Endothelial cell of umbilical vein (primary cell): ENCODE measurements around the gene CALCR. TPM values are rescaled to one million over a fixed set of nuclear protein-coding genes. Genes with fewer than 3 reads are reported as not detected.

Experiments
- BruUV-seq: library from RNA; stranded (reverse); fragments of 400-500 nt; replicated peaks from 2 replicates; lab custom pipeline; 2021; lab: Mats Ljungman, UMichigan
- CTCF ChIA-PET: fragments of 300-600, 350-600 bp; sonication (Branson Sonifier 250); formaldehyde crosslinking; loops from one replicate; lab custom pipeline; 2021; ENCODE audit warnings: antibody characterized with exemption, inconsistent platforms; lab: Charles Lee
- POLR2A ChIA-PET: fragments of 300-600, 350-600 bp; sonication (Branson Sonifier 250); formaldehyde crosslinking; loops from one replicate; lab custom pipeline; 2021; ENCODE audit warnings: antibody characterized with exemption, inconsistent platforms; lab: Charles Lee
- DNase-seq: peaks from one replicate; pipeline ENCODE4 v3.0.0-alpha.2; 2011; ENCODE audit warnings: low read depth, low spot score
- FAIRE-seq: peaks from 2 replicates; lab custom pipeline; 2011; peaks lifted over from hg19 to GRCh38; lab: Jason Lieb, UNC
- H2AFZ ChIP-seq: 2 replicates; pipeline ENCODE4 v1.6.0; 2012; ENCODE audit warnings: low read depth, low read length, control low read depth, inconsistent platforms
- H3K27ac ChIP-seq: 2 replicates; pipeline ENCODE4 v1.5.1; 2011; ENCODE audit warnings: low read depth, mild to moderate bottlenecking, control low read depth, low read length, moderate library complexity; ENCODE audit not compliant: insufficient read depth
- H3K27me3 ChIP-seq, 2 experiments: 2 replicates each; pipeline versions ENCODE4 v1.6.0 to v1.6.1; 2011; ENCODE audit warnings: low read length in 2 of 2, mixed read lengths in 1 of 2; ENCODE audit not compliant: control insufficient read depth in 2 of 2, insufficient read depth in 2 of 2
- H3K36me3 ChIP-seq, 2 experiments: 2 replicates in 1 of 2; 3 replicates in 1 of 2; pipeline ENCODE4 v1.5.1; 2011; ENCODE audit warnings: low read length in 2 of 2, mild to moderate bottlenecking in 1 of 2, moderate library complexity in 1 of 2; ENCODE audit not compliant: control insufficient read depth in 2 of 2, insufficient read depth in 2 of 2; ENCODE audit errors: extremely low read depth in 1 of 2
- H3K4me1 ChIP-seq: 3 replicates; pipeline ENCODE4 v1.5.1; 2011; ENCODE audit warnings: mild to moderate bottlenecking, low read length; ENCODE audit not compliant: control insufficient read depth, insufficient read depth; ENCODE audit errors: extremely low read depth
- H3K4me2 ChIP-seq: 2 replicates; pipeline ENCODE4 v1.6.1; 2011; ENCODE audit warnings: low read length, control low read depth, mixed read lengths; ENCODE audit not compliant: insufficient read depth
- H3K4me3 ChIP-seq, 3 experiments: fragments of 200-600 bp in 1 of 3; sonication (generic), shearing (Covaris generic) in 1 of 3; replicated peaks in 1 of 3; 2 replicates each; pipeline ENCODE4 v1.5.1; 2011 to 2016; ENCODE audit warnings: control low read depth in 3 of 3, low read length in 3 of 3, mild to moderate bottlenecking in 2 of 3, inconsistent platforms in 1 of 3, low read depth in 1 of 3, moderate library complexity in 1 of 3; ENCODE audit not compliant: insufficient read depth in 1 of 3
- H3K79me2 ChIP-seq: 2 replicates; pipeline ENCODE4 v1.6.0; 2012; ENCODE audit warnings: low read length, inconsistent platforms; ENCODE audit not compliant: control insufficient read depth, insufficient read depth
- H3K9ac ChIP-seq: replicated peaks from 2 replicates; pipeline ENCODE3; 2011; ENCODE audit warnings: low read length, control low read depth; ENCODE audit not compliant: insufficient read depth; ENCODE audit errors: extremely low read depth
- H3K9me1 ChIP-seq: replicated peaks from 3 replicates; pipeline ENCODE4 v1.6.0; 2011; ENCODE audit warnings: mild to moderate bottlenecking, low read length; ENCODE audit not compliant: control insufficient read depth, insufficient read depth; ENCODE audit errors: extremely low read depth
- H3K9me3 ChIP-seq: replicated peaks from 2 replicates; pipeline ENCODE4 v1.5.1; 2012; ENCODE audit warnings: low read length, inconsistent platforms; ENCODE audit not compliant: control insufficient read depth, insufficient read depth
- H4K20me1 ChIP-seq: replicated peaks from 2 replicates; pipeline ENCODE3; 2011; ENCODE audit warnings: mild to moderate bottlenecking, low read length; ENCODE audit not compliant: control insufficient read depth, insufficient read depth; ENCODE audit errors: extremely low read depth
- EZH2 ChIP-seq: IDR thresholded peaks from 2 replicates; pipeline ENCODE4 v1.6.1; 2012; ENCODE audit warnings: borderline replicate concordance, low read depth, mild to moderate bottlenecking, moderate library complexity, low read length, inconsistent platforms; ENCODE audit not compliant: severe bottlenecking
- FOS ChIP-seq: IDR thresholded peaks from 2 replicates; pipeline ENCODE4 v1.6.1; 2011; ENCODE audit warnings: mild to moderate bottlenecking, low read length, moderate library complexity, borderline replicate concordance; ENCODE audit not compliant: insufficient read depth
- GATA2 ChIP-seq: IDR thresholded peaks from 2 replicates; pipeline ENCODE4 v1.7.0; 2011; ENCODE audit warnings: low read depth, mild to moderate bottlenecking, moderate library complexity, mixed read lengths, low read length; ENCODE audit not compliant: insufficient read length, insufficient read depth
- JUN ChIP-seq: IDR thresholded peaks from 2 replicates; pipeline ENCODE4 v1.6.1; 2011; ENCODE audit warnings: borderline replicate concordance, low read depth; ENCODE audit not compliant: insufficient read length, insufficient read depth
- MYC ChIP-seq: IDR thresholded peaks from one replicate; pipeline ENCODE4 v1.6.1; 2011; ENCODE audit warnings: mild to moderate bottlenecking, low read depth, low read length
- POLR2A ChIP-seq: IDR thresholded peaks from 2 replicates; pipeline ENCODE4 v1.6.1; 2012; ENCODE audit warnings: low read depth, mild to moderate bottlenecking, control low read depth, low read length
- POLR2AphosphoS5 ChIP-seq: IDR thresholded peaks from 2 replicates; pipeline ENCODE4 v1.6.1; 2012; ENCODE audit warnings: low read depth, mild to moderate bottlenecking, control low read depth, low read length, moderate library complexity; ENCODE audit not compliant: insufficient read depth
- dilution Hi-C: fragments of 300-500 bp; cut with MboI; formaldehyde crosslinking; loops from one replicate; pipeline ENCODE4 v1.15.0; 2019; ENCODE audit warnings: low sequenced_read_pairs; ENCODE audit not compliant: extremely low pct_ligation_motif_present
- intact Hi-C: fragments of 100-400 bp; cut with micrococcal nuclease; formaldehyde crosslinking; loops from one replicate; pipeline ENCODE4 v1.10.0; 2022
- polyA plus RNA-seq, 4 experiments: library from polyadenylated mRNA; depleted of rRNA in 3 of 4; stranded (reverse) in 3 of 4; unstranded in 1 of 4; fragments of >200 nt; gene quantifications; 2 replicates each; pipeline versions ENCODE4 v1.2.1 to v1.2.3, GENCODE V29; 2011 to 2012; ENCODE audit warnings: missing spikeins in 1 of 4
- total RNA-seq: library from RNA; stranded (reverse); gene quantifications from 2 replicates; pipeline ENCODE4 v1.2.3, GENCODE V29; 2021
- TF ChIP-seq, protein P1 (sequence below), 2 donors: IDR thresholded peaks; 1 replicate in 1 of 2; 2 replicates in 1 of 2; pipeline ENCODE4 v1.5.1; 2011; ENCODE audit warnings: low read length in 2 of 2, mild to moderate bottlenecking in 2 of 2, moderate library complexity in 2 of 2, control low read depth in 1 of 2, inconsistent platforms in 1 of 2, low read depth in 1 of 2; ENCODE audit not compliant: insufficient read depth in 1 of 2; ENCODE audit errors: extremely low read depth in 1 of 2
- TF ChIP-seq, protein P2 (sequence below): IDR thresholded peaks from 2 replicates; pipeline ENCODE4 v1.6.1; 2011; ENCODE audit not compliant: insufficient read depth, insufficient read length

The CALCR gene
- total and polyA plus RNA-seq, 2 donors (not counting 3 experiments of a cell fraction or from before 2014, with no cell fraction given), result not detected

DNA sequence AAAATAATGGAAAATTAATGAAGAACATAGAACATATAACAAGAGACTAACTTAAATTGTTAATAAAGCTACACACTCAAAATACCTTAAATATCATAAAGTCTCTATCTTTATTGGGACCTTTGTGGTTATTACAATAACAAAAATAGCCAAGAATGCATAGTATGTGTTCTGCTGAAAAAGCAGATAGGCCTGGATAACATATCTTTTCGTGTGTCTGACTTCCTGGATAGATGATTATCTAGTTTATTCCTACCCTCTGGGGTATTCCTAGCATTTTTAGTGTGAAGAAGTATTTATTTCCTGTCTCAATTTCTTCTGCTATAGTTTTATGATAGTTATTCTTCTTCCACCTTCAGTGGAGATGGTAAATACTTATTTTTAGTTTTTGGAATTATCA lies 36.5 kb downstream of the CALCR start:
- ChIA-PET POLR2A (no interaction called here), CTCF (interaction anchor here (1.8 kb wide), 1 partner anchor 9 kb away, joined by 5 read pairs; no protein-coding TSS in a partner anchor)
- Histone ChIP-seq H4K20me1 (no peaks in the 10 kb centered on the region), H3K9me1 (no peaks in the 10 kb centered on the region), H3K4me2 (no peak overlapping the region), H3K27me3 (no peaks in the 10 kb centered on the region), H3K36me3 (no peaks in the 10 kb centered on the region), H3K27ac (no peak overlapping the region), H3K4me3 (no peak overlapping the region), H2AFZ (no peak overlapping the region), H3K79me2 (no peaks in the 10 kb centered on the region), H3K9ac (no peak overlapping the region), H3K9me3 (no peaks in the 10 kb centered on the region), H3K4me1 (no peaks in the 10 kb centered on the region)
- intact Hi-C loops (no loop called here), dilution Hi-C loops (no loop called here)
- TF ChIP-seq, protein P1, sequence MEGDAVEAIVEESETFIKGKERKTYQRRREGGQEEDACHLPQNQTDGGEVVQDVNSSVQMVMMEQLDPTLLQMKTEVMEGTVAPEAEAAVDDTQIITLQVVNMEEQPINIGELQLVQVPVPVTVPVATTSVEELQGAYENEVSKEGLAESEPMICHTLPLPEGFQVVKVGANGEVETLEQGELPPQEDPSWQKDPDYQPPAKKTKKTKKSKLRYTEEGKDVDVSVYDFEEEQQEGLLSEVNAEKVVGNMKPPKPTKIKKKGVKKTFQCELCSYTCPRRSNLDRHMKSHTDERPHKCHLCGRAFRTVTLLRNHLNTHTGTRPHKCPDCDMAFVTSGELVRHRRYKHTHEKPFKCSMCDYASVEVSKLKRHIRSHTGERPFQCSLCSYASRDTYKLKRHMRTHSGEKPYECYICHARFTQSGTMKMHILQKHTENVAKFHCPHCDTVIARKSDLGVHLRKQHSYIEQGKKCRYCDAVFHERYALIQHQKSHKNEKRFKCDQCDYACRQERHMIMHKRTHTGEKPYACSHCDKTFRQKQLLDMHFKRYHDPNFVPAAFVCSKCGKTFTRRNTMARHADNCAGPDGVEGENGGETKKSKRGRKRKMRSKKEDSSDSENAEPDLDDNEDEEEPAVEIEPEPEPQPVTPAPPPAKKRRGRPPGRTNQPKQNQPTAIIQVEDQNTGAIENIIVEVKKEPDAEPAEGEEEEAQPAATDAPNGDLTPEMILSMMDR (IDR thresholded peaks at IDR 0.05; ENCODE audit: extremely low read depth in 1 of 2, insufficient read depth in 1 of 2, low read depth in 1 of 2, low read length in 2 of 2), result no peak
- no peak for TF ChIP-seq FOS
- TF ChIP-seq POLR2AphosphoS5, result no peak
- no peak for TF ChIP-seq EZH2
- TF ChIP-seq JUN, result no peak
- TF ChIP-seq GATA2, result no peak
- no peak for TF ChIP-seq POLR2A
- TF ChIP-seq, protein P2, sequence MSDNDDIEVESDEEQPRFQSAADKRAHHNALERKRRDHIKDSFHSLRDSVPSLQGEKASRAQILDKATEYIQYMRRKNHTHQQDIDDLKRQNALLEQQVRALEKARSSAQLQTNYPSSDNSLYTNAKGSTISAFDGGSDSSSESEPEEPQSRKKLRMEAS, result no peak
- no peak for TF ChIP-seq MYC
- BruUV-seq, result no TSS peak
- FAIRE-seq (no peak), DNase-seq (no peak)
